ENCODE results near the gene DISP3. TPM values are rescaled to one million over a fixed set of nuclear protein-coding genes. Genes with fewer than 3 reads are reported as not detected.
A peak's percentile ranks its signal among the peaks of the same experiment; 100 is the strongest.

DISP3 gene
- total and polyA plus RNA-seq, 9 of the 15 experiments (the other 6 are each of a cell fraction or from before 2014, with no cell fraction given): 0.03 to 0.19 (median 0.15) TPM; not detected in 5

GRCh38 chr1:11478571-11479374, at the start of gene DISP3 (continued):
- peak; percentile 79 to 91 (median 89) for TF ChIP-seq CTCF (IDR thresholded peaks at IDR 0.05 in 2 of 3, conservative IDR thresholded peaks at IDR 0.05 in 1 of 3; ENCODE audit: insufficient read depth in 2 of 3, low read depth in 1 of 3, low read length in 3 of 3)
- TF ChIP-seq GATAD2B (IDR thresholded peaks at IDR 0.05; ENCODE audit: borderline replicate concordance): peak; percentile 67; the same call in 1 of the 2 replicates
- TF ChIP-seq TEAD1 (CRISPR knock-in tag; IDR thresholded peaks at IDR 0.05): peak in 1 of 2 experiments; percentile 59; a peak in 1 of 4 replicates
- 0 out of 4 replicates have a peak, but pooled peaks of 1 of the 2 experiments have one; percentile 58 for TF ChIP-seq UBTF (IDR thresholded peaks at IDR 0.05; ENCODE audit: borderline replicate concordance in 1 of 2, low read depth in 2 of 2, low read length in 2 of 2)
- TF ChIP-seq RAD21 (CRISPR knock-in tag; conservative IDR thresholded peaks at IDR 0.05 in 1 of 2, IDR thresholded peaks at IDR 0.05 in 1 of 2): peak; percentile 48 to 60
- TF ChIP-seq SOX6 (IDR thresholded peaks at IDR 0.05): peak; percentile 37; the same call in 1 of the 2 replicates
- TF ChIP-seq XRCC5 (IDR thresholded peaks at IDR 0.05; ENCODE audit: low read depth, low read length): peak; percentile 90
- no peak for TF ChIP-seq POU5F1 (IDR thresholded peaks at IDR 0.05; ENCODE audit: borderline replicate concordance, low read depth, low read length, partially characterized antibody)
- peak; percentile 32 for TF ChIP-seq CCNT2 (IDR thresholded peaks at IDR 0.05; ENCODE audit: borderline replicate concordance, extremely low read depth, insufficient read length, low read depth, low read length)
- TF ChIP-seq ZNF740 (CRISPR knock-in tag; IDR thresholded peaks at IDR 0.05): peak; percentile 73; the same call in 1 of the 2 replicates
- TF ChIP-seq ZNF740 (tag; IDR thresholded peaks at IDR 0.05): no peak
- 0 out of 2 replicates have a peak, but pooled peaks have one; percentile 38 for TF ChIP-seq NR2C2 (CRISPR knock-in tag; IDR thresholded peaks at IDR 0.05)
- TF ChIP-seq NR2C2 (tag; IDR thresholded peaks at IDR 0.05): no peak
- TF ChIP-seq STAG1 (CRISPR knock-in tag; IDR thresholded peaks at IDR 0.05; ENCODE audit: borderline replicate concordance): peak; percentile 47; the same call in 1 of the 2 replicates
- TF ChIP-seq ZNF583 (CRISPR knock-in tag; IDR thresholded peaks at IDR 0.05): 0 out of 2 replicates have a peak, but pooled peaks have one; percentile 10
- TF ChIP-seq NFIC (IDR thresholded peaks at IDR 0.05): peak; percentile 25; the same call in 1 of the 2 replicates
- no peak for TF ChIP-seq NR4A1 (CRISPR knock-in tag; IDR thresholded peaks at IDR 0.05)
- TF ChIP-seq NR4A1 (tag; IDR thresholded peaks at IDR 0.05): 0 out of 2 replicates have a peak, but pooled peaks have one; percentile 31
- TF ChIP-seq ILF3 (IDR thresholded peaks at IDR 0.05; ENCODE audit: borderline replicate concordance): no peak; the same call in 1 of the 2 replicates
- no peak for TF ChIP-seq MAFK (IDR thresholded peaks at IDR 0.05; ENCODE audit: low read length)
- peak; percentile 25 for TF ChIP-seq RBBP5 (IDR thresholded peaks at IDR 0.05; ENCODE audit: borderline replicate concordance, insufficient read depth, low read length, poor library complexity, severe bottlenecking)
- TF ChIP-seq TAF7 (tag; IDR thresholded peaks at IDR 0.05): no peak
